Keratinocyte (primary cell): ENCODE measurements around the gene VPS13D.

Source experiments
- EZH2 ChIP-seq: IDR thresholded peaks from one replicate; pipeline ENCODE4 v1.6.1; 2012; ENCODE audit warnings: inconsistent platforms, mild to moderate bottlenecking, low read length, moderate library complexity
- TF ChIP-seq, protein P1 (sequence below), 3 experiments: IDR thresholded peaks in 1 of 3; conservative IDR thresholded peaks in 1 of 3; optimal IDR thresholded peaks in 1 of 3; 2 replicates in 2 of 3; 3 replicates in 1 of 3; pipeline versions ENCODE3 to v1.5.1; 2011; ENCODE audit warnings: low read length in 3 of 3, mild to moderate bottlenecking in 3 of 3, moderate library complexity in 2 of 3, control low read depth in 1 of 3, inconsistent platforms in 1 of 3; ENCODE audit not compliant: insufficient read depth in 2 of 3; ENCODE audit errors: extremely low read depth in 1 of 3

DNA sequence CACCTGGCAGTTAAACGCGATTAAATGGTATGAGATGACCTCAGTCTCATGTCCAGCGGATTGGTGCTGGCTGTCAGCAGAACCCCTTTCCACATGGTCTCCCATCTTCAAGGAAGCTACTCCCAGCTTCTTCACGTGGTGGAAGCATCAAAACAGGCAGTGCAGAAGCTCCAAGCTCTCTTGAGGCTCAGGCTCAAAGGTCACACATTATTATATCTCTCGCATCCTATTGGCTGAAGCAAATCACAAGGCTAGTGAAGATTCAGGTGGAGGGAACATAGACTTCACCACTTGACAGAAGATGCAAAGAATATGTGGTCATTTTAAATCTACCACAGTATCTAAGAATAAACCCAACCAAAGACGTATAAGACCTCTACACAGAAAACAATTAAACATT, 181.9 kb downstream of the VPS13D start:
- TF ChIP-seq, protein P1, sequence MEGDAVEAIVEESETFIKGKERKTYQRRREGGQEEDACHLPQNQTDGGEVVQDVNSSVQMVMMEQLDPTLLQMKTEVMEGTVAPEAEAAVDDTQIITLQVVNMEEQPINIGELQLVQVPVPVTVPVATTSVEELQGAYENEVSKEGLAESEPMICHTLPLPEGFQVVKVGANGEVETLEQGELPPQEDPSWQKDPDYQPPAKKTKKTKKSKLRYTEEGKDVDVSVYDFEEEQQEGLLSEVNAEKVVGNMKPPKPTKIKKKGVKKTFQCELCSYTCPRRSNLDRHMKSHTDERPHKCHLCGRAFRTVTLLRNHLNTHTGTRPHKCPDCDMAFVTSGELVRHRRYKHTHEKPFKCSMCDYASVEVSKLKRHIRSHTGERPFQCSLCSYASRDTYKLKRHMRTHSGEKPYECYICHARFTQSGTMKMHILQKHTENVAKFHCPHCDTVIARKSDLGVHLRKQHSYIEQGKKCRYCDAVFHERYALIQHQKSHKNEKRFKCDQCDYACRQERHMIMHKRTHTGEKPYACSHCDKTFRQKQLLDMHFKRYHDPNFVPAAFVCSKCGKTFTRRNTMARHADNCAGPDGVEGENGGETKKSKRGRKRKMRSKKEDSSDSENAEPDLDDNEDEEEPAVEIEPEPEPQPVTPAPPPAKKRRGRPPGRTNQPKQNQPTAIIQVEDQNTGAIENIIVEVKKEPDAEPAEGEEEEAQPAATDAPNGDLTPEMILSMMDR (optimal IDR thresholded peaks at IDR 0.05 in 1 of 3, IDR thresholded peaks at IDR 0.05 in 1 of 3, conservative IDR thresholded peaks at IDR 0.05 in 1 of 3; ENCODE audit: extremely low read depth in 1 of 3, insufficient read depth in 2 of 3, low read length in 3 of 3) = no peak
- no peak for TF ChIP-seq EZH2
